Thyroid gland (tissue), 4 donors: ENCODE measurements around the gene ACTR10.

Experiments used
- CTCF ChIP-seq, 6 experiments: fragments of 200-600 bp in 3 of 6; fragments of 450-650 bp in 3 of 6; sonication (generic) in 3 of 6; IDR thresholded peaks; one replicate each; pipeline ENCODE4 v1.5.1; 2016 to 2019; ENCODE audit warnings: antibody characterized with exemption in 6 of 6, mild to moderate bottlenecking in 2 of 6, inconsistent platforms in 1 of 6, moderate library complexity in 1 of 6
- POLR2A ChIP-seq, 2 donors: fragments of 450-650 bp; IDR thresholded peaks; one replicate each; pipeline ENCODE4 v1.6.1; 2017; ENCODE audit warnings: antibody characterized with exemption in 2 of 2, mild to moderate bottlenecking in 2 of 2, moderate library complexity in 1 of 2

DNA sequence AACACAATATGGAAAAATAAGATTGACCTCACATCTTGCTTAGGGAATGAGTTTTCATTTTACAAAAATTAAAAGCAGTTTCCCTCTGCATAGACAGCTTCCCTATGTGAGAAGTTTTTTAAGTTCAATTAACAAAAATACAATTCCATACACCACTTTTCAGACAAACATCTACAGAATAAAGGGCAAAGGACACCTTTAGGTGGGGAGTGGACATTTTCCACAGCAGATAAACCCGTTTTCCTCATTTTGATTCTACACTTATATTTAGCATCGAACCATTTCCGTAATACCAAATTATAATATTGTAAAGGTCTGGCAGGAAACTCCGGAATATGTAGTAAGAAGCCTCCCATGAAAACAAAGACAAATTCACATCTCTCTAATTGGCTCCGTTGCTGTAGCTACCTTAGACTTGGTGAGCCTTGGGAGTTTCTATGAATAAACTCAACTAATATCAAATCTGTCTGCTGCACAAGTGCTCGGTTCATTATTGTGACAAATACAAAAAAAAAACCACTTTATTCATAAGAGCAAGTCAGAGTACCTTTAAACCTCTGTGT, 49.6 kb upstream of the ACTR10 start:
- TF ChIP-seq CTCF (IDR thresholded peaks at IDR 0.05) (no peak), POLR2A (IDR thresholded peaks at IDR 0.05) (no peak)
